Measurements from ENCODE around the gene LARP4B. TPM values are rescaled to one million over a fixed set of nuclear protein-coding genes. Genes with fewer than 3 reads are reported as not detected.

The LARP4B gene
- total RNA-seq, 4 donors from 2014 or later: 50.2 to 77.5 (median 57.0) TPM

GRCh38 chr10:947051-947450 lies 15.5 kb upstream of the LARP4B start:
- no peak overlapping the region for H3K4me3 ChIP-seq (ENCODE audit: low read depth, poor library complexity, severe bottlenecking)
- WGBS, 2 donors: 88 to 89% methylated on average over 9 of the region's 9 CpGs
- TF ChIP-seq POLR2A (IDR thresholded peaks at IDR 0.05) (no peak), CTCF (IDR thresholded peaks at IDR 0.05) (no peak)
- intact Hi-C loops (cut with DNase I; ENCODE audit: low total_unique reads): no loop called here
- DNase-seq (ENCODE audit: low spot score in 2 of 2): no peak

DNA sequence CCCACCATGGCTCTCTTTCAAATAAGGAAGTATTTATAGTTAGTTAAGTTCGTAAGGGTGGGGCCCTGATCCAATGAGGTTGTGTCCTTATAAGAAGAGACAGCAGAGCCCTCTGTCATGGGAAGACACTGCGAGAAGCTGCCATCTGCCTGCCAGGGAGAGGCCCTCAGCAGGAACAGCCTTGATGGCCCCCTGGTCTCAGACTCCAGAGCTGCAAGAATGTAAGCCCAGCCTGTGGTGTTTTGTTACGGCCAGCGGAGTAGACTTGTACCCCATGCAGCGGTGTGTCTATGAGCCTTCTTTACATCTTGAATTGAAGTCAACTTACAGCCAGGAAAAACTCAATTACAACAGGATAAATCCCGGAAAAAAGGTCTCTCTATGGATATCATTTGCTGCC lies 14.3 kb upstream of the LARP4B start:
- no peak overlapping the region for H3K4me3 ChIP-seq (ENCODE audit: low read depth, poor library complexity, severe bottlenecking)
- intact Hi-C loops (cut with DNase I; ENCODE audit: low total_unique reads): no loop called here
- TF ChIP-seq POLR2A (IDR thresholded peaks at IDR 0.05): no peak
- no peak for TF ChIP-seq CTCF (IDR thresholded peaks at IDR 0.05)
- 93 to 95% methylated on average over 6 of the region's 6 CpGs for WGBS, 2 donors
- no peak for DNase-seq (ENCODE audit: low spot score in 2 of 2)

GRCh38 chr10:944034-944831 lies 12.7 kb upstream of the LARP4B start:
- intact Hi-C loops (cut with DNase I; ENCODE audit: low total_unique reads): no loop called here
- H3K4me3 ChIP-seq (ENCODE audit: low read depth, poor library complexity, severe bottlenecking): no peak overlapping the region
- DNase-seq (ENCODE audit: low spot score in 2 of 2): peak; percentile 76 to 94
- WGBS, 2 donors: 30 to 37% methylated on average over 14 of the region's 14 CpGs
- no peak for TF ChIP-seq CTCF (IDR thresholded peaks at IDR 0.05)
- TF ChIP-seq POLR2A (IDR thresholded peaks at IDR 0.05): no peak

GRCh38 chr10:943334-944033 lies 12.0 kb upstream of the LARP4B start:
- WGBS, 2 donors: 92 to 96% methylated on average over 17 of the region's 17 CpGs
- no peak for DNase-seq (ENCODE audit: low spot score in 2 of 2)
- intact Hi-C loops (cut with DNase I; ENCODE audit: low total_unique reads): no loop called here
- no peak for TF ChIP-seq POLR2A (IDR thresholded peaks at IDR 0.05)
- no peak for TF ChIP-seq CTCF (IDR thresholded peaks at IDR 0.05)
- no peak overlapping the region for H3K4me3 ChIP-seq (ENCODE audit: low read depth, poor library complexity, severe bottlenecking)

DNA sequence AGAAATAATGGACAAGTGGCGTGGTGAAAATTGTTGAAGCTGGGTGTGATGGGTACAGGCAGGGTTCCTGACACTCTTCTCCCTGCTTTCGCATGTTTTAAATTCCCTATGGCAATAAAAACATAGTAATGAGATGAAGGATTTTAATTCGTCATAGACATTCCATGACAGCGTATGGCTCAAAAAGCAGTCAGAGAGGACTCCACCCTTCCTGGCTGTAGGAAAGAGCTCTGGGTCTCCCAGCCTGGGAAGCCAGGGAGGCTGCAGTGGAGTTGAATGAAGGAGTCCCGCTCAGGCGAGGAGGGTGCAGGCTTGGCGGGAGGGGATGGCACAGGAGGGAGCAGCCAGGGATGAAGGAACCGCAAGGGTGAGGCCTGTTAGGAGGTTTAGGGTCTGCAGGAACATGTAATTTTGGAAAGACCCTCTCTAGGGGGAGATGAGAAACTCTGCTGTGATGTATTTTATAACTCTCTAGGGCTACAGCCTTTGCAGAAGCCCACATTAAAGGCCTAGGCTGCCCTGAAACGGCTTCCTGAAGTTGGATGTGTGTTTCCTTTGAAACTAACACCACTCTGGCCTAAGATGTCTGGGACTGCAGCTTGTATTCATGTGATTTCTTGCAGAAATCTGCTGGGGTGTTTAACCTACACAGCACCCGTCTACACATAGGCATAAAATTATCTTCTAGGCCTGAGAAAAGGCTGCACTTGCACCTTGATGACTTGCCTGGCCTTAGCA lies 7.6 kb upstream of the LARP4B start:
- intact Hi-C loops (cut with DNase I; ENCODE audit: low total_unique reads): no loop called here
- no peak for DNase-seq (ENCODE audit: low spot score in 2 of 2)
- WGBS, 2 donors: 78 to 80% methylated on average over 10 of the region's 10 CpGs
- H3K4me3 ChIP-seq (ENCODE audit: low read depth, poor library complexity, severe bottlenecking): no peak overlapping the region
- TF ChIP-seq CTCF (IDR thresholded peaks at IDR 0.05): no peak
- TF ChIP-seq POLR2A (IDR thresholded peaks at IDR 0.05): no peak
